ENCODE data around the gene ZCCHC2.

ZCCHC2 gene

DNA sequence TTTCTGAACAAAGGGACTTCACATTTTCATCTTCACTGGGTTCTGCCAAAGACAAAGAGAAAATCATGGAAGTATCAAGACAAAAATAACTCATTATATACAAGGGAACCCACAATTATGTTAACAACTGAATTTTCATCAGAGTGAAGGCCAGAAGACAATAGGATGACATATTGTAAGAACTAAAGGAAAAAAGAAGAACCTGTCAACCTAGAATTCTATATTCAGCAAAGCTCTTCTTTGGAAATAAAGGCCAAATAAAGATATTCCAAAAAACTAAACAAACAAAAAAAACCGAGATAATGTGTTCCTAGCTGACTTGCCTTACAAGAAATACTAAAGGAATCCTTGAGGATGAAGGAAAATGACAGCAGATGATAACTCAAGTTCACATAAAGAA is 10.3 kb upstream of the ZCCHC2 start:
- no peak for DNase-seq

- DNase-seq: no peak
Observed at GRCh38 chr18:62512996-62513395, 9.8 kb upstream of the ZCCHC2 start.

- no peak for DNase-seq
Observed at GRCh38 chr18:62514570-62514969, 8.3 kb upstream of the ZCCHC2 start.

DNA sequence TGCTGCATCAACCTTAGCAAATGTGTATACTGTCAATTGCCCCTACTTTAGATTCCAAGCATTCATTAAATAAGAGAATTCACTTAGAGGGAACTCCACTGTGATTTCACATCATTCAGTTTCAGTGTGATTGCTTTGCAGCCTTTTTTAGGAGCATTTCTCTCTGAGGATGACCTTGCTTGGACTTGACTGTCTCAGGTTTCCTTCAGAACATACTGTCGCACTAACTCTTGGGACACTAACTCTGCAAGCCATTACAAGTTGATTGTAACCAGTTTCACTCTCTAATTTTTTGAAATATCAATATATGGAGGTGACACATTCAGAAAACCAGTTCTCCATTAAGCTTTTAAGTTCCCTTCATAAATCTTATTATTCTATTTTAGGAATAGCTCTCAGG is 6.6 kb upstream of the ZCCHC2 start:
- no peak for DNase-seq

DNA sequence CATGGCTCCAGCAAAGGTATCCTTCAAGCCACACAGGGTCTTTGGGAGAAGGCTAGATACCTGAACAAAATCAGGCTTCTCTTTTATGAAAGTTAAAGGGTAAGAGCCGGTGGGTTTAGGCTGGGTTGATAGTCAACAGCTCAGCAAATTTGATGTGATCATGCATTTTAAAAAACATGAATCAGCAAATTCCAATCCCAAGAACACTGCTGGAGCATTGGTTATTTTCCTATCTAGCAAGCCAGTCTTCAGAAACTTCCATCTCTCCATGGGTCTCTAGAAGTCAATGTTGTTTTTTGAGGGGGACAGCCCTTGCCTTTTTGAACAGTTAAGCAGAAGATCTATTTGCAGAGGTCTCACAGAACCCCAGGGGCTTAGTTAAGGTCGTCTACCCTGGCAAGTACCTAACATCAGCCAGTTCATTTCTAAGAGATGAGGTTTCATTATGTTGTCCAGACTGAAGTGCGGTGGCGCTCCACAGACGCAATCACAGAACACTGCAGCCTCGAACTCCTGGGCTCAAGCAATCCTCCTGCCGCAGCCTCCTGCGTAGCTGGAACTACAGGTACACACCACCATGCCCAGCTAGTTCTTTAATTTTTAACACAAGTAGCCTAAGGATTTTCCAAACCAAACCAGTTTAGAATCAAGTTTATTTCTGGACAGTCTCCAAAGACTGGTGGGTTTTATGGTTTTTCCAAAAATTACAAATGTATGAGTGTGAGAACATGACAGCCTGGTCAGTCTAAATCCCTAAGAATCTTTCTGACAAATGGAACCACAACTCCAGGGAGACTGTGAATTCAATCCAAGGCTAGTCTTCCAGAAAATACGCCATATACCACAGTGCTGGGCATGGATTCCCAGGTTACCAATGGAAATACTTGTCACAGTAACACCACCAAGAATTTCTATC is 4.1 kb upstream of the ZCCHC2 start:
- DNase-seq: no peak

- DNase-seq: no peak
Observed at GRCh38 chr18:62519684-62520083, 3.1 kb upstream of the ZCCHC2 start.

DNA sequence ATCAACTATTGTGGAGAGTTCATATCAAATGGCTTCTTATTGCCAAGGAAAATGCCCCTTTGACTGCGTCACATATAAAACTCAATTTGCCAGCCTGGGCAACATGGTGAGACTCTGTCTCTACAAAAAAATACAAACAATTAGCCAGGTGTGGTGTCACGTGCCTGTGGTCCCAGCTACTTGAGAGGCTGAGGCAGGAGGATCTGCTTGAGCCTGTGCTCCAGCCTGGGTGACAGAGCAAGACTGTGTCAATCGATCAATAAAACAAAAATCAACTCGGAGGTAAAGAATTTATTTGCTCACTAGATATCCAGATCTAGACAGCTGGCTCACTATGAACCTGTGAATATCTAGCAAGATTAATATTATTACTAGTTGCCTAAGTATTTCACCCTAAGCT is 1.7 kb upstream of the ZCCHC2 start:
- no peak for DNase-seq

GRCh38 chr18:62521593-62521992 is 1.2 kb upstream of the ZCCHC2 start:
- peak; percentile 21 for DNase-seq

- peak; percentile 78 for DNase-seq
Observed at GRCh38 chr18:62522178-62522503, 684 bp upstream of the ZCCHC2 start.

GRCh38 chr18:62523255-62523588 is 397 bp downstream of the ZCCHC2 start:
- DNase-seq: no peak

DNA sequence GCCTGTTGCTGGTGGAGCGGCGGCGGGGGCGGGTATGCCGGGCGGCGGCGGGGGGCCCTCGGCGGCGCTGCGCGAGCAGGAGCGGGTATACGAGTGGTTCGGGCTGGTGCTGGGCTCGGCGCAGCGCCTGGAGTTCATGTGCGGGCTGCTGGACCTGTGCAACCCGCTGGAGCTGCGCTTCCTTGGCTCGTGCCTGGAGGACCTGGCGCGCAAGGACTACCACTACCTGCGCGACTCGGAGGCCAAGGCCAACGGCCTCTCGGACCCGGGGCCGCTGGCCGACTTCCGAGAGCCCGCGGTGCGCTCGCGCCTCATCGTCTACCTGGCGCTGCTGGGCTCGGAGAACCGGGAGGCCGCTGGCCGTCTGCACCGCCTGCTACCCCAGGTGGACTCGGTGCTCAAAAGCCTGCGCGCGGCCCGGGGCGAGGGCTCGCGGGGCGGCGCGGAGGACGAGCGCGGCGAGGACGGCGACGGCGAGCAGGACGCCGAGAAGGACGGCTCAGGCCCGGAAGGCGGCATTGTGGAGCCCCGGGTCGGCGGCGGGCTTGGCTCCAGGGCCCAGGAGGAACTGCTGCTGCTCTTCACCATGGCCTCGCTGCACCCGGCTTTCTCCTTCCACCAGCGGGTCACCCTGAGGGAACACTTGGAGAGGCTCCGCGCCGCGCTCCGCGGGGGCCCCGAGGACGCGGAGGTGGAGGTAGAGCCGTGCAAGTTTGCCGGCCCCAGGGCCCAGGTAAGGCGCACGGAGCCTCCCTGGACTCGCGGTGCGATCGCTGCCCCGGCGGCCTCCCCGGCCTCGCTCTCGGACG is 1.0 kb downstream of the ZCCHC2 start:
- peak; percentile 89 for DNase-seq

DNA sequence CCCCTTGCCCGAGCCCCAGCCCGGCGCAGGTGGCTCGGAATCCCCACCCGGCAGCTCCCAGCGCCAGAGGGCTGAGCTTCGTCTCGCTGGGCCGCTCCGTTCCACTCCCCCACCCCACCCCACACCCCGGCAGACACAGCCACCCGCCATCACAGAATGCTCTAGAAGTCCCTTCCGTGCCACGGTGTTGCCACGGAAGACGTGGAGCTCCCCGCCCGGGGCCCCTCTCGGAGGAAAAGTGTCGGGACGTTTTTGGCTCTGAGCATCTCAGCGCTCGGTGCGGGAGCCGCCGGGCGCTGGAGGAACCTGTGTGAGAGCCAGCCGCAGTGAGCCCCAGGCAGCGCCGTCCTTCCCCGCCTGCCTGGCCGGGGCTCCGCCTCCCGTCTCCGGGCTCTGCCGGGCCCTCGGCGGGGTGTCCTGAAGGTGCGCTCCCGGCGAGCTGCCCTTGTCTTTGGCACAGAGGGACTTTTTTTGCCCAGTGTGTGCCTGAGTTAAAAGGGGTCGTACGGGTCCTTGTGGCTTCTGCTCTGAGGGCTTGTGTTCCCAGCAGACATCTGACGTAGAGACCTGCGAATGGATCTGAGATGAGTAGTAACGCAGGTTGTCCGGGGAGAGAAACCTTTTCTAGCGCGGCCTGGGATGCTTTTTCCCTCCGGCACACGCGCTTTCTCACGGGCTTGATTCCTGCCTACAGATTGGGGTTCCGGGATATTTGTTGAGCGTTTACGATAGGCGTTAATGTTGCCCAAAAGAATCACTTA is 1.8 kb downstream of the ZCCHC2 start:
- peak; percentile 88 for DNase-seq

DNA sequence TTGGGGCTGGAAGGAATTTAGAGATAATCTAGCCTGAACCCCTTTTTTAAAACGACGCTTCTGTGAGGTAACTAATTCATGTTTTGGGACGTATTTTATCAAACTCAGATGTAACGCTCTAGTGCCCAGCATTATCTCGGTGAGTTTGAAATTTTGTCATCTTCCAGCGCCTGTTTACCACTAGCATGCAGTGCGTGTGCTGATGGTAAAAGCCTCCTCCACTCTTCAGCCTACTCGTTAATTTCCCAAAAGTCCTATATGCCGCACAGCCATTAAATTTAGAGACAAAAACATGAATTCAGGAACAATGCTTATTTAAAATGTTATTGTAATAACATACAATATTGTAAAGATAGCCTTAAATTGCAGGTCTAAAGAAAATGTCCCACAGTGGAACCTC is 2.8 kb downstream of the ZCCHC2 start:
- DNase-seq: no peak

DNA sequence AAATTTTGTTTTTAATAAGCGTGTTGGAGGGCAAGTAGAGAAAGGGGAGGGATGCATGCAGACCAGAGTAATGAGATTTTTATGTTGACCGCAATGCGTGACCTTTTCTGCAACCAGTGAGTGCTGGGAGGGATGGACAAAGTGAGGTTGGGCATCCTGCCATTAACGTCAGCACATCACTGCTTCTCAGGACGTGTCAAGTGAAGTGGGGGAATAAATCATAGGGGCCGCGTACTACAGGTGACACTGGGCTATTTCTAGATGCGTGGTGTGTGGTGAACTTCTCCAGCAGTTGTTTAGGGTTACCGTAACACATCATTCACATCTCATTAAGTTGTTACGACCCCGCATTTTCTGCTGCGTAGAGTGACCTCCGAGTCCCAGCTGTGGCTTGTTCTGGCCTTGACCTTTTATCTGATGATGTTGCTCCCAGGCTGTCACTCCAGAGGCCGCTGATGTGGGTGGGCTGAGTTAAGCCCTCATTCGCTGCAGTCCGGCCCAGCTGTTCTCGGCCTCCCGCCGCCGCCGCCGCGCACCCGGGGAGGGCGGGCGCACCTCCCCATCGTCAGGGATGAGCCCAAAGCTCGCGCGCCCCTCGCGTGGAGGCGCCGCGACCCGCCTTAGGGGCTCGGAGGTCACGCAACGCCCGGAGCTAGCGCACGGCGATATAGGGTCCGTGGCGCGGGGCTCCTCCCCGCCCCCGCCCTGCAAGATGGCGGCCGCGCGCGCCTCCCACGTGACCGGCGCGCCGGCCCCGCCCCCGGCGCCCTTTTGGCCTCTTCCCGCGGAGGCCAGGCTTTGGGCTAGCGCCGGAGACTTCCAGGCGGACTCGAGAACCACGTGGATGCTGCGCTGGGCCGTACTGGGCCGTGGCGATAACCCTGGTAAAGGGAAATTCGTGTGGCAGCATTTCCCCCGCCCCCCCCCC is 3.5 kb downstream of the ZCCHC2 start:
- DNase-seq: peak; percentile 96

- DNase-seq: no peak
Observed at GRCh38 chr18:62529597-62529996, 6.8 kb downstream of the ZCCHC2 start.

DNA sequence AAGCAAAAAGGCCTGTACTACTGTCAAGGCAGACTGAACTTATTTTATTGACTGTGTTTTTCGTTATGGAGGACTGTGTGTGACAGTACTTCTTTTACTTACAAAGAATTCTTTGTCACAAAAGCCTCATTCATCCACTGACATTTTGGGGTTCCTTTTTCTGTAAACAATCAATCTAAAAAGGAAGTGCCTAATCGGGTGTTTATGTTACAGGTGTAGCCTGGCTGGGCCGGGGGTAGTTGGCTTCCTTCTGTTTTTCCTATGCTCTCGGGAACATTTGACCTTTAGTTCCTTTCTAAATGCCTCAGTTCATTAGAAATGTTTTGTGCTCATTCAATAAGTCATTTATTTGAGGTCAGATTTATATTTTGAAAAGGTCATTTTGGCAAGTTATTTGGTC is 8.3 kb downstream of the ZCCHC2 start:
- no peak for DNase-seq

GRCh38 chr18:62531931-62532330 is 9.1 kb downstream of the ZCCHC2 start:
- no peak for DNase-seq

DNA sequence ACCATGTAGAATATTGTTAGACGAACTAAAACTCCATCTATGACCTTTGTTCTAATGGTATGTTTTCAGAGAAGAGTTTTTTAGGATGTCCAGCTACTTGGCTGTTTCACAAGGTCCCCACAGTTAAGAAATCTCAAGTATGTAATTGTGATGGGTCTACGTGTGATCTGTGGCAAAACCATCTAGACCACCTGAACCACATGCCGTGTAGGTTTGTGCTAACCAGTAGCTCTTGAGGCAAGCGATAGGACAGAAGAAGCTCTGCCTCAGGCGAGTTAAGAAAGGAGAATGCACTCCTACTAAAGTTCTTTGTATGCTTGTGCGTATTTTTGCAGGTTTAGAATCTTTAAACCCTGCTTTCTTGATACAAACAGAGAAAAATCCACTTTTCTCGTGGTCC is 13.2 kb downstream of the ZCCHC2 start:
- DNase-seq: no peak

DNA sequence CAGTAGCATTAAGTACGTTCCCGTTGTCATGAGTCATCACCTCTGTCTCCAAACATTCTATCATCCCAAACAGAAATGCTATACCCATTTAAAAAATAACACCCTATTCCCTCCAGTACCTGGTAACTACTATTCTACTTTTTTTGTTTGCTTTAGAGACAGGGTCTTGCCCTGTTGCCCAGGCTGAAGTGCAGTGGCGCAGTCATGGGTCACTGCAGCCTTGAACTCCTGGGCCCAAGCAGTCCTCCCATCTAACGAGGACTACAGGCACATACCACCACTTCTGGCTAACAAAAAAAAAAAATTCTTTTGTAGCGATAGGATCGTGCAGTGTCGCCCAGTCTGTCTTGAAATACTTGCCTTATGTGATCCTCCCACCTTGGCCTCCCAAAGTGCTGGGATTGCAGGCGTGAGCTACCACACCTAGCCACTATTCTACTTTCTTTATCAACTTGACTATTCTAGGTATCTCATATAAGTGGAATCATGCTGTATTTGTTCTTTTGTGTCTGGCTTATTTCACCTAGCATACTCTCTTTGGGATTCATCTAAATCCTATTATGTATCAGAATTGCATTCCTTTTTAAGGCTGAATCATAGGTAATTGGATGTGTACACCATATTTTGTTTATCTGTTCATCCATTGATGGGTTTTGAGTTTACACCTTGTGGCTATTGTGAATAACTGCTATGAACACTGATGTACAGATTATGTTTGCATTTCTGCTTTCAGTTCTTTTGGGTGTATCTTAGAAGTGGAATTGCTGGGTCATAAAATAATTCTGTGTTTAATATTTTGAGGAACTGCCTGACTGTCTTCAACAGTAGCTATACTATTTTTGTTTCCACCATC is 14.4 kb downstream of the ZCCHC2 start:
- no peak for DNase-seq

DNA sequence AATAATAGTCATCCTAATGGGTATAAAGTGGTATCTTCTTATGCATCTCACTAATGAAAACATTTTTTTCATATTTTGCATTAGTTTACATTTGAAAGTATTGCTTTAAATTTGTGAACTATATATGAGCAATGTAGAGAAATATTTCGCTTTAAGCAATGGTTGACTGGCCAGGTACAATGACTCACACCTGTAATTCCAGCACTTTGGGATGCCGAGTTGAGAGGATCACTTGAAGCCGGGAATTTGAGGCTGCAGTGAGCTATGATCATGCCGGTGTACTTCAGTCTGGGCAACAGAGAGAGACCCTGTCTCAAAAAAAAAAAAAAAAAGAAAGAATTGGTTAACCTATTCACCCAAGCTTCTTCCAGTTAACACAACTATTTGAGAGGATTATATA is 15.1 kb downstream of the ZCCHC2 start:
- DNase-seq: no peak

DNA sequence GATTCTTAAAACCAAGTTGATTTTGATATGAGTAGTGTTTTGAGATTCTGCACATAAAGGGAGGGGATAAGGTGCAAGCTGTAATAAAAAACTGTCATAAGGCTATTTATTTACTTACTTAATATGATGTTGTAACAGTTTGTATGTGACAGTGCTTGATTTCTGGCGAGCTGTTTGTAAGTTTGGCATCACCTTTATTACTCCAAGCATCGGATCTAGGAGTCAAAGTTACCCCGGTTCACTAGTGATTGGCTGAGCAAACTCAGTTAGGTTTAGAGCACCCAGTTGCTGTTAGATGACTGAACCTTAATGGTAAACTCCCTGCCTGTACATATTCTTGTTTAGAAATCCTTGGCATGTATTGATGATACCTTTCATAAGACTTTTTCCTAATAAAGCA is 16.1 kb downstream of the ZCCHC2 start:
- DNase-seq: no peak

Measured in NCI-H69 (cell line).